GM19240 (cell line): Measurements from ENCODE around the gene ACTL7B.
"Not testable (repeated sequence)": the region's sequence is repeated elsewhere in the genome, so short reads cannot be mapped to it uniquely, and the experiment has no call there.

Experiments used
- DNase-seq: peaks from one replicate; pipeline ENCODE4 v3.0.0; 2011; ENCODE audit warnings: low spot score; ENCODE audit not compliant: insufficient read length

The ACTL7B gene

DNA sequence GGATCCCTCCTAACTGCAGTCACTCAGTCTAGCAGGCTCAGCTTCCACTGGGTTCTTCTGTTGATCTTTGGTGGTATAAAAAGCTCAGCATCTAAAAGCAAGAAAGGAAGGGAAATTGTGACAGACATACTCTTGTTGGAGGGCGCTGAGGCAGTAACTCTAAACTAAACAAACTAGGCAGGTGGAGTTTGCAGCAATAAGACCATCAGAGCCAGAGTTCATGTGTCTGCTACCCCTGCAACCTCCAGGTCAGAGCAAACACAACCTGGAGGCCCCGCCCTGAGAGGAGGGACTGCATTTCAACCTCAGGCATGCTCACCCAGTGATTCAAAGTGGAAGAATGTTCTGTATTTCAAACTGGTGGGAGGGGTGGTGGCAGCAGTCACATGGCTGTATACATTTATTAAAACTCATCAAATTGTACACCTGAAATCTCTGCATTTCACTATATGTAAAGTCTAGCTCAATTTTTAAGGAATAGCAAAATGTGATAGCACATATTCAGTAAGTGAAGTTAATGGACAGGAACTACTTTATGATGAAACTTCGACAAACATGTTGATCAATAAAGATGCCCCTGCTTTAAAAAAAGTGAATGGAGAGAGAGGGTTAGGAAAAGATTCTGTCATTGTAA is 13.4 kb upstream of the ACTL7B start:
- no peak for DNase-seq

DNA sequence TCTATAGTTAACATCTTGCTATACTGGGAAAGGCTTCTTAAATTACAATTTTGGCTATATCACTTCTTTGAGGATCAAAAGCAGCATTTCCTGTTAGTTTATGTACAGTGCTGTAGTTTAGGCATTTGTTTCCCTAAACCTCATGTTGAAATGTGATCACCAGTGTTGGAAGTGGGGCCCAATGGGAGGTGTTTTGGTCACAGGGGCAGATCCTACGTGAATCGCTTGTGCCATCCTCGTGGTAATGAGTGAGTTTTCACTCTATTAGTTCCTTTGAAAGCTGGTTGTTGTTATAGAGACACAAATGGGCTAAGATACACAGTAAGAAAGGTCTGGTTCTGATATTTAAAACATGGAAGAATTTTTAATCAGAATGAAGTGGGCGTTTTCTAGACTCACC is 12.0 kb upstream of the ACTL7B start:
- DNase-seq, result no peak

DNA sequence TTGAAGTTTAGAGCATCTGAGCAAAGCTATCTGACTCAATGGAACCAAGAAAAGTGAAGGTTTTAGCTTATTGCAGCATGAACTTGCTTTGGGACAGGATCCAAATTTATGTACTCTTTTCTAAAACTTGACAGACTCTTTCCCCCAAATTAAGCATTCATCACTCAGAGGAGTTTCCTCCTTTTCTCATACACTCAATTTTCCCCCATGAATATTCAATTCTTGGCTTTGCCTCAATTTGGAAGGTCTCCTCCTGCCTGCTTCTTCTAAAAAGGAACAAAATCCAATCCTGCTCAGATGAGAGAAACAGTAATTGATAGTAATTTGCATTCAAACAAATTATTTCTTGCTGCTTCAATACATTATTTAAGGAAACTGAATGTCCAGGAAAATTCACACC is 11.3 kb upstream of the ACTL7B start:
- no peak for DNase-seq

DNA sequence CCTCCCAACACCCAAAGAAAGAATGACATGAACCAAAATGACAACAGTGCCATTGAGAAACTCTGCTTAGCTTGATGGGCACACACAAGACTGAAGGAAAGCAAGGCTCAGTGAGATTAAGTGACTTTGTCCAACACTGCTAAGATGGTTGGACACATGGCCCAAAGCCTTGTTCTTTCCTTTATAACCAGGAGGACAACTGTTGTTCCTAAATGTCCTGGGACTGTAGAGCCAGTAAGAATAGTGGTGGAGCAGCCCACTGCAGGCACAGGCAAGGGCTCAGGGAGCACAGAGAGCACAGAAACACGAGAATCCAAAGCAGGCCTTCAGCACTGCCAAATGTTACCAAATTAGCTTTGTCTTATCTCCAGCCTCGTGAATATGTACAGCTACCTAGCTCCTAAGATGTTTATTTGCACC is 10.2 kb upstream of the ACTL7B start:
- no peak for DNase-seq

DNA sequence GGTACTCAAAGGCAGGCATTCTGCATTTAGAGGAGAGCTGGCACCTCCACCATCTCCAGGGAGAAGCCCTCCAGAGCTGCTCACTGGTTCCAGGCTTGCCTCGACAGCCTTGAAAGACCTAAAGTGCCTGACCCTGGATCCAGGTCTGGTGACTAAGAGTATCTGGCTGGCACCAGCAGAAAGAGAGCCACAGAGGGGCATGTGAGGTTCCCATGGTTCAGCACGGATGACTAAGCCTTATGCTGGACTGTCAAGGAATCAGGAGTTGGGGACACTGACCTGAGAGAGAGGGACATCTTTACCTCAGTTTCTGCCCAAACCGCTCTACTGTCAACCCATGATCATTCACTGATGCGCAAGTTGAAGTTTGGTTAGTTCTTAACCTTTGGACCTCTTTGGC is 9.3 kb upstream of the ACTL7B start:
- no peak for DNase-seq

DNA sequence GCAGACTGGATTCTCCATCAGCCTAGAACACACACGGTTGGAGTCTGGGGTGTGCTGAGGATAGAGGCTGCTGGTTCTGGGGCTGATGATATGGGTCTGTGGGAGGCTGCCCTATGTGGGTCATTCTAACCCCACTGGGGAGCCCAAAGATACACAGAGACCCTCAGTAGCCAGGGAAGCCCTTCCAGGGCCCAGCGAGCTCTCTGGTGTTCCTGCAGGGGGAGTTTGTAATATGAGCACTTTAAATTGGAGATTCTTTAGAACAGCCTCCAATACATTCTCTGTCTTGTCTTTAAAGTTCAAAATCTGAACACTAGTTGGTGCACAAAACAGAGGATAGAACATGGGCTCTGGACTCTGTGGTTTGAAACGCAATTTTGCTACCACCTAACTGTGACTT is 8.7 kb upstream of the ACTL7B start:
- no peak for DNase-seq

DNA sequence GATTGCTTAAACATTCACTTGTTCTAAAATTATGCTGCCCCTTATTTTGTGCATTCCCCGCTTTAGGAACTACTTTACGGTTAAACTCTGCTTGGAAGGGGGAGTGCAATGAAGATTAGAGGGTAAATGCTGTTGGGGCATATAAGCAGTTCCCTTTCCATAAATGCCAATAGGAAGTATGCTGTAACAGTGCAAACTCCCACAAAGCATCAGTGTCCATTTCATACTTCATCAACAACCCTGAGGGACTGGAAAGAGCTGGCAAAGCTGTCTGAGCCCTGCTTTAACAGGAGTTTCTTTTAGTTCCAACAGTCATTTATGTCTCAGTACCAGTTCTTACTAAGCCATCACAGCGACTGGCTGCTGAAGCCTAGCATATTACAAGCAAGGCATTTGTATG is 8.1 kb upstream of the ACTL7B start:
- DNase-seq, result no peak

DNA sequence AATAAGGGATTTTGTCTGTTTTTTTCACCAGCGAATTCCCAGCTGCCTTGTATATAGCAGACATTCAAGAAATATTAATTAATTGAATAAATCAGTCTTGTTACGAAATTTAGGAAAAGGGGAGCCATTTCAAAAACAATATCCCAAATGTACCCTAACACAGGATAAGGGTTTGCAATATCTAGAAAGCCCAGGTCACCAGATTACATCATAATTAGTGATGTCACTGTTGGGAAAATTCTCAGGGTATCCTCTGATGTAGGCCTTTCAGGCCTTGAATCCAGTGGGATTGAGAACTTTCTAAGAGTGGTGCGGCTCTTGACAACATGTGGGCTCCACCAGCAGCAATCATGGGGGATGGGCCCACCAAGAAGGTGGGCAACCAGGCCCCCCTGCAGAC is 6.2 kb upstream of the ACTL7B start, which contains the start of gene ACTL7A:
ACTL7A (plus strand) TSS at position 270 of the 400 bp plus-strand sequence; CDS start at position 327, 57 bp downstream.
- DNase-seq, result no peak

DNA sequence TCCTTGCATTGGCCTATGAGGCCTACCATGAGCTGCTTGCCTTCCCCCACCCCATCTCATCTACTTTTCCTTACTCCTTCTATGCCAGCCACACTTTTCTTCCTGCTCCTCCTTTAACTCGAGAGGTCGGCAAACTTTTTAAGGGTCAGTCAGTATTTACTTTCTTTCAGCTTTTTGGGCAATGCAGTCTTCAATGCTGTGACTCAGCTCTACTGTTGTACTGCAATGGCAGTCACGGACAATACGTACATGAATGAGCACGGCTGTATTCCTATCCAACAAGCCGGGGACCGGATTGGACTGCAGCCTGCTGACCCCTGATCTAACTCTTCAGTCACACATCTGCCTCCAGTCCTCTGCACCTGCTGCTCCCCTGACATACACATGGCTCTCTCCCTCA is 5.7 kb upstream of the ACTL7B start:
- DNase-seq, result no peak

DNA sequence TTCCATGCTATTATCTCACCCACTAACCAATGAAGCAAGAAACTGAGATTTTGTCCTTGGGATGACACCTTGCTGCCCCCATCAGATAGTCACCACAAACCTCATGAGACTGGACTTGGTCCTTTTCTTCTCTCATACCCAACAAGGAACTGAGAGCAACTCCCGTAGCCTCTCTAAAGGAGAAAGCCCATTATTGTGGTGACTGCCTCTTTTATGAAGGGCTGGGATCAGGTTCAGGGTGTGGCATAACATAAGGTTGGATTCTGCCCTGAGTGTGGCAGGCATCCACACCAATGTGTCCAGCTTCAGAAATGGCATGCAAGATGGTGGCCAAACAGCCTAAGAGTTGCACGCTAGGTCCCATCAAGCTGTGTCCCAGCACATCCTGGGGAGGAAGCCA is 5.0 kb upstream of the ACTL7B start:
- DNase-seq, result no peak

DNA sequence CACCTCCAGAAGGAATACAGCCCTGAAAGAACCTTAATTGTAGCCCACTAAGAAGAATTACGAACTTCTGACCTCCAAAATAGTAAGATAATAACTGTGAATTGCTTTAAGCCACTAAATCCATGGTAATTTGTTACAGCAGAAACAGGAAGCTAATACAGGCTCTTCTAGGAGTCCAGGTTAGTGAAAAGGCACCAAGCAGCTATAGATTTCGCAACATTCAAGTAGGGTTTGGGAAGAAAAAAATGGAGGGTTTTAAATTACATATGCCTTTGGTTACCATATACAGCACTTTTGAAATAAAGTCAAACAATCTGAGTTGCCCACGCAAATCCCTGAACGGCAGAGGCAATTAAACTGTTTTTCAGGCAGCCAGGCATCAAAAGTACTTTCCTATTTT is 4.6 kb upstream of the ACTL7B start:
- no peak for DNase-seq

DNA sequence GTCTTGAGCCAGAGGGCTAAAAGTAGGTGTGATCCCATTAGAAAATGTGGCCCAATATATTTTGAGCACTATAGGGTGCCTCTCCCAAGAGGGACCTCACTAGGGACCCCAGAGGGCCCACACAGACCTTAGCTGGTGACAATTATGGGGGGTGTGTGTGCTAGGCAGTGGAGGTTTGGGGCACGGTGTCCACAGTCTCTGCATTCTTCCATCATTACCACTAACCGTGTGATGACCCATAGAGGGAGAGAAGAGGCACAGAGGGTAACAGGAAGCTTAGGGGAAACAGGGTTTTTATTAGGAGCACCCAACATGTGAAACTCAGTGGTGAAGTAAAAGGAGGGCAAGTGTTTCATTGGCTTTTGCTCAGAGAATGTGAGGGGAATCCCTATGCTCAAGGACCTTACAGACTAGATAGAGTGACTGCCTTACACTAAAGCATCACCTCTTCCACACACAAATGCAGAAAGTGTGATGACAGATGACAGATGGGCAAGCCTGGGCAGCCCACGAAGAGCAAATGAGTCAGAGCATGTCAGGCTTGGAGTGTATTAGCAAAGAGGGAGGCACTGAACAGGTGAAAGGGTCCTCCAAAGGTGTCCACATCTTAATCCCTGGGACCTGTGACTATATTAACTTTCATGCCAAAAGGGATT is 3.8 kb upstream of the ACTL7B start:
- DNase-seq, result peak; percentile 19

DNA sequence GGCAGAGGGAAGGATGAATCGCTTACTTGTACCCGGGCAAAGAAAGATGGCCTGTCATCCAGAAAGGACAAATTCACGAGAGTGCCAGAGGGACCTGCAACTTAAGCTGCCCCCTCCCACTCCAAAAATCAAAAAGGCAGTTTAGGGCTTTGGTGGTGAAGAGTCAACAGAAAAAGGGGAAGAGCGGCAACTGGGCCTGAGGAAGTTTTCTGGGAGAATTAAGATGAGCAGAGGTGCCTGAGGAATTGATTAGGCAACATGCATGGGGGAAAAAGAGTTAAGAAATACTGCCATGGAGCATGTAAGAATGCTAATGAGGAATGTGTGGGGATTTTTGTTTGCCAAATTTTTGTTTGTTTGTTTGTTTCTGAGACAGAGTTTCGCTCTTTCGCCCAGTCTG is 1.8 kb upstream of the ACTL7B start:
- no peak for DNase-seq

DNA sequence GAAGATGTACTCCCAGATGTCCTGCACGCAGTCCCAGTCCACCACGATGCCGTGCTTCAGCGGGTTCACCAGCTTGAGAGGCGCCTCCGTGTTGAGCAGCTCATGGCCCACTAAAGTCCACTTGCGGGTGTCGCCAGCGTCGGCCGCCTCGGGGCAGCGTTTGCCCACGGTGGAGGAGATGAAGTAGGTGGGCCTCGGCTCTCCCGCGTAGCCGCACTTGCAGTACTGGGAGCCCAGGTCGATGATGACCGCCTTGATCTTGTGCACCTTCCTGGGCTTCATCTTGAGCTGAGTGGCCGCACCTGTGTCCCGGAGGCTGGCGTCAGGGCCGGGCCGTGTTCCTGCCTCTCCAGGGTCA is 278 bp downstream of the ACTL7B start:
- no peak for DNase-seq

DNA sequence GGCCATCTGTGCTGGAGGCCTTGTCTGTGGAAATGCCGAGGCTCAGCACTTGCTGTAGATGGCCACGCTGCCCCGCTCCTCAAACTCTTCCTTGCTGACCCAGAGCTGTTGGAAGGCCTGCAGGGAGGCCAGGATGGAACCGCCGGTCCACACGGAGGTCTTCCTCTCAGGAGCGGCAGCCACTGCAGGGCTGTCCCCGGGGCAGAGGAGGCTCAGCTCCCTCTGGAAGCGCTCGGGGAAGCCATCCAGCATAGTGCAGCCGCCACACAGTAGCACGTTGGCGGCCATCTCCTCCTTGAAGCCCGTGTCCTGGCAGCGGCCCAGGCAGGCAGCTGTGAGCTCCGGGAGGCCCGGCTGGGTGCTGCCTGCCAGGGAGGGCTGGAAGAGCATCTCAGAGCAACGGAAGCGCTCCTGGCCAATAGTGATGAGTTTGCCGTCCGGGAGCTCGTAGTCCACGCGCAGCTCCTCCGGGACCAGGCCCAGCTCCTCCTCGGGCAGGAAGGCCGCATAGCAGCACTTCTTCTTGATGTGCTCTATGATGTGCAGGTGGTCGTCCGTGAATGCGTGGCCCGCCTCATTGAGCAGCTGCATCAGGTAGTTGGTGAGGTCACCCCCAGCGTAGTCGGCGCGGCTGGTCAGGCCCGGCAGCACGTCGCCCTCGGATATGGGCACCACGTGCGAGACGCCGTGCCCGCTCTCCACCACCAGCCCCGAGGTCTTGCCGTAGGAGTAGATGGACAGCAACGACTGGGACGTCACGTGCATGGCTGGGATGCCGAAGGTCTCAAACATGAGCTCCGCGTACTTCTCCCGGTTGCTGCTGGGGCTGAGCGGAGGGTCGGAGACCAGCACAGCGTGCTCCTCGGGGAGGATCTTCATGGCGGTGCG is 901 bp downstream of the ACTL7B start:
- DNase-seq, result no peak

DNA sequence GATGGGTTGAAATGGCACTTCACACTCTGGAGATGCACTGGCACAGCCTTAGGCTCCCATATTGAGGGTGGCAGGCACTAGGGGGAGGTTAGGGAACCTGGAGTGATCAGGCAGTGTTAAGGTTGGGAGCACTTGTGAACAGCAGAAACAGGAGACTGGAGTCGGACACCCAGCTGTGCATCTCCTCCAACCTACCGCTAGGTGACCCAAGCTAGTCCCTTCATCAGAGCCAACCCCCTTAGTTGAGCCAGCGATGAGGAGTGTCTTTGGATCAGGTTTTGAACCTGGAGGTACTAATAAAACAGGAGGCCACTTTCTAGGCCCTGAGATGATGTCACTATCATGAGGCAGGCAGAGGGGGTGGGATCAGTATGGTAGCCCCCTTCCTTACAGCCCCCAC is 1.7 kb downstream of the ACTL7B start:
- no peak for DNase-seq

DNA sequence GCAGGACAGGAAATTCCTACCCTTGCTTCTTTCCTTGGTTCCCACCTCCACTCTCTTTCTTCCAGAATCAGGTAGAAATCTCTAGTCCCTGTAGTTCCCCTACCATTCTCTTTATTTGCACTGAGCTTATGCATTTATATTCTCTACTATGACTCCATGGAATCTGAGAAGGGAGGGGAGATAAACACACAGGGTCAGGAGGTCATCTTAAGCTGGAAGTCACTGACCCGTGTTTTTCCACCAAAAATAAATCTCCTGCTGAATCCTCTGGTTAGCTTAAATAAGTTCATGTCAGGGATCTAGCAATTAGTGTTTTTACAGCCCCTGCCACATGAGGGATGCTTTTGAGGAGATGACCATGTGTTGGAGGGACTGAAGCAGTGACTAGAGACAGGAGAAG is 3.7 kb downstream of the ACTL7B start:
- DNase-seq, result no peak

DNA sequence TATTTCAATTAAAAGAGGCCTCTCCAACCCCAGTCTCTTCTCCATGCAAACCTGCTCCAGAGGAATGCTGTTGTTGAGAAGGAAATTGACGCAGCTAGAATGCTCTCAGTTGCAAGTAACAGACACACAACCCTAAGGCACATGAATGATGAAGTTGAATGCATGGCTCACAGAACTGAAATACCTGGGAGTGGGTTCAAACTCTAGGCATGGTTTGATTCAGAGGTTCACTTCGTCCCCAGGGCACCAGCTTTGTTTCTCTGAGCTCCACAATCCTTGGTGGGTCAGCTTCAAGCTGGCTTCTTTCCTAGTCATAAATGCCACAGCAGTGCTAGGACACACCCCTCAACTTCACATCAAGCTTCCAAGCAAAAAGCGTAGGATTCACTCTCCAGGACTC is 4.6 kb downstream of the ACTL7B start:
- DNase-seq, result no peak

DNA sequence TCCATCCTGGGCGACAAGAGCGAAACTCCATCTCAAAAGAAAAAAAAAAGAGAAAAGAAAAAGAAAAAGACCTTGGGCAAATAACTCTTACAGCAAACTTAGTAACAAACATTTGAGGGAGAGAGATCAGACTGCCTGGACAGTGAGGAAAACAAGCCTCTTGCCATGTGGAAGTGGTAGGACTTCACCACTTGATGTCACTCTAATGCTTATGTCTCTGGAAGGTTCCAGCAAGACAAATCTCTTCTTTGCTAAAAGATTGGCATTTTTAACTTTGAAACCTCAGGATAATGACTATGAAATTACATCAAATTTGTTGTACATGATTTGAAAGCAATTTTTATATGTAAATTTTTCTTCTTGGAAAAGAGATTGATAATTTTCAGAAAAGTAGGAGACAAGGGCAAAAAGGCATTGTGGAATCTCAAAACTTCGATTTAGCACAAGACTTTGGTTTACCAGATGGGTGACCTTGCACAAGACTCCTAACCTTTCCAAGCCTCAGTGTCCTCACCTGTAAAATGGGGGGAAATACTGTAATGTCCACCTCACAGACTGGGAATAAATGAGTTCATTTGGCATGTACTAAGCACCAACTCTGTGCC is 5.4 kb downstream of the ACTL7B start:
- no peak for DNase-seq

DNA sequence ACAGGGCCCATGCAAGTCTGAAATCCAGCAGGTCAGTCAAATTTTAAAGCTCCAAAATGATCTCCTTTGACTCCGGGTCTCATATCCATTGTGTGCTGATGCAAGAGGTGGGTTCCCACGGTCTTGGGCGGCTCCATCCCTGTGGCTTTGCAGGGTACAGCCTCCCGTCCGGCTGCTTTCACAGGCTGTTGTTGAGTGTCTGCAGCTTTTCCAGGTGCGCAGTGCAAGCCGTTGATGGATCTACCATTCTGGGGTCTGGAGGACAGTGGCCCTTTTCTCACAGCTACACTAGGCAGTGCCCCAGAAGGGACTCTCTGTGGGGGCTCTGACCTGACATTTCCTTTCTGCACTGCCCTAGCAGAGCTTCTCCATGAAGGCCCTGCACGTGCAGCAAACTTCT is 7.5 kb downstream of the ACTL7B start:
- not testable (repeated sequence) for DNase-seq

DNA sequence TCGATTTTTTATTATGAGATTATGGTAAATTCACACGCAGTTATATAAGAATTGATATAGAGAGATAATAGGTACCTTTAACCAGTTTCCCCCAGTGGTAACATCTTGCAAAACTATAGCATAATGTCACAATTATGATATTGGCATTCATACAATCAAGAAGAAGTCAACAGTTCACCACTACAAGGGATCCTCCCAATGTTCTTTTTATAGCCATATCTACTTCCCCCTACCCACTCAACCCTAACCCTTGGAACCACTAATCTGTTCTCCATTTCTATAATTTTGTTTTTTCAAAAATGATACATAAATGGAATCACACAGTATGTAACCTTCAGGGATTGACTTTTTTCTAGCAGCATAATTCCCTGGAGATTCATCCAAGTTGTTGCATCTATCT is 9.8 kb downstream of the ACTL7B start:
- no peak for DNase-seq

DNA sequence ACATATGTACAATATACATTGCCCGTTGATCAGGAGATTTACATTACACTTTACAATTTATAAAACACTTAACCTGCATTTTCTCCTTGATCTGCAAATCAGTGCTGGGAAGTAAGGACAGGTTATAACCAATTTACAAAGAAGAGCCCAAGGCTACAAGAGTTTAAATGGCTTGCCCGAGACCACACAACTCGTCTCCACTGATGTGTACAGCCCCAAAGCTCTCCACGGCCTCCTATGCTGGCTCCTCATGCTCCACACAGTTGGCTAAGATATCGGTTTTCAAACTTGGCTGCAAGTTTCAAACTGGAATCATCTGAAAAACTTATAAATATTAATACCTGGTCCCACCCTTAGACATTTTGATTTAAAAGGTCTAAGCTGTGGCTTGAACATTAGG is 10.3 kb downstream of the ACTL7B start:
- DNase-seq, result no peak
